ENCODE data around the gene CCRL2. TPM values are rescaled to one million over a fixed set of nuclear protein-coding genes. Genes with fewer than 3 reads are reported as not detected.

The CCRL2 gene
- total RNA-seq, 1 donor from 2014 or later, result not detected

DNA sequence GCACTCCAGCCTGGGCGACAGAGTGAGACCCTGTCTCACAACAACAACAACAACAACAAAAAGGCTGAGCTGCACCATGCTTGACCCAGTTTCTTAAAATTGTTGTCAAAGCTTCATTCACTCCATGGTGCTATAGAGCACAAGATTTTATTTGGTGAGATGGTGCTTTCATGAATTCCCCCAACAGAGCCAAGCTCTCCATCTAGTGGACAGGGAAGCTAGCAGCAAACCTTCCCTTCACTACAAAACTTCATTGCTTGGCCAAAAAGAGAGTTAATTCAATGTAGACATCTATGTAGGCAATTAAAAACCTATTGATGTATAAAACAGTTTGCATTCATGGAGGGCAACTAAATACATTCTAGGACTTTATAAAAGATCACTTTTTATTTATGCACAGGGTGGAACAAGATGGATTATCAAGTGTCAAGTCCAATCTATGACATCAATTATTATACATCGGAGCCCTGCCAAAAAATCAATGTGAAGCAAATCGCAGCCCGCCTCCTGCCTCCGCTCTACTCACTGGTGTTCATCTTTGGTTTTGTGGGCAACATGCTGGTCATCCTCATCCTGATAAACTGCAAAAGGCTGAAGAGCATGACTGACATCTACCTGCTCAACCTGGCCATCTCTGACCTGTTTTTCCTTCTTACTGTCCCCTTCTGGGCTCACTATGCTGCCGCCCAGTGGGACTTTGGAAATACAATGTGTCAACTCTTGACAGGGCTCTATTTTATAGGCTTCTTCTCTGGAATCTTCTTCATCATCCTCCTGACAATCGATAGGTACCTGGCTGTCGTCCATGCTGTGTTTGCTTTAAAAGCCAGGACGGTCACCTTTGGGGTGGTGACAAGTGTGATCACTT is 34.3 kb upstream of the CCRL2 start:
- no peaks in the 10 kb centered on the region for H3K36me3 Mint-ChIP-seq (ENCODE audit: low read depth)

DNA sequence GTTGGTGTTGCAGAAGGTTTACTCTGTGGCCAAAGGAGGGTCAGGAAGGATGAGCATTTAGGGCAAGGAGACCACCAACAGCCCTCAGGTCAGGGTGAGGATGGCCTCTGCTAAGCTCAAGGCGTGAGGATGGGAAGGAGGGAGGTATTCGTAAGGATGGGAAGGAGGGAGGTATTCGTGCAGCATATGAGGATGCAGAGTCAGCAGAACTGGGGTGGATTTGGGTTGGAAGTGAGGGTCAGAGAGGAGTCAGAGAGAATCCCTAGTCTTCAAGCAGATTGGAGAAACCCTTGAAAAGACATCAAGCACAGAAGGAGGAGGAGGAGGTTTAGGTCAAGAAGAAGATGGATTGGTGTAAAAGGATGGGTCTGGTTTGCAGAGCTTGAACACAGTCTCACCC is 32.3 kb upstream of the CCRL2 start:
- H3K27ac Mint-ChIP-seq (ENCODE audit: unreplicated experiment), result no peak overlapping the region
- H3K9me3 Mint-ChIP-seq (ENCODE audit: low read depth), result no peaks in the 10 kb centered on the region
- H3K36me3 Mint-ChIP-seq (ENCODE audit: low read depth), result no peaks in the 10 kb centered on the region
- DNase-seq (ENCODE audit: low spot score), result no peak
- no peaks in the 10 kb centered on the region for H3K4me1 Mint-ChIP-seq (ENCODE audit: low read depth)
- H3K27me3 Mint-ChIP-seq (ENCODE audit: low read depth), result peaks cover 52% of the 10 kb centered on the region
- TF ChIP-seq CTCF (IDR thresholded peaks at IDR 0.05), result no peak
- no peak overlapping the region for H3K4me3 Mint-ChIP-seq (ENCODE audit: unreplicated experiment)

More for the DNA sequence above, 34.3 kb upstream of the CCRL2 start:
- Mint-ChIP-seq H3K27me3 (ENCODE audit: low read depth) (peaks cover 68% of the 10 kb centered on the region), H3K9me3 (ENCODE audit: low read depth) (no peaks in the 10 kb centered on the region), H3K27ac (ENCODE audit: unreplicated experiment) (no peak overlapping the region), H3K4me3 (ENCODE audit: unreplicated experiment) (no peak overlapping the region), H3K4me1 (ENCODE audit: low read depth) (no peaks in the 10 kb centered on the region)
- DNase-seq (ENCODE audit: low spot score), result no peak
- peak; percentile 68 for TF ChIP-seq CTCF (IDR thresholded peaks at IDR 0.05)

GRCh38 chr3:46375218-46375617 is 31.8 kb upstream of the CCRL2 start:
- H3K9me3 Mint-ChIP-seq (ENCODE audit: low read depth), result no peaks in the 10 kb centered on the region
- H3K4me1 Mint-ChIP-seq (ENCODE audit: low read depth), result no peaks in the 10 kb centered on the region
- no peak for TF ChIP-seq CTCF (IDR thresholded peaks at IDR 0.05)
- H3K27ac Mint-ChIP-seq (ENCODE audit: unreplicated experiment), result no peak overlapping the region
- DNase-seq (ENCODE audit: low spot score), result no peak
- H3K36me3 Mint-ChIP-seq (ENCODE audit: low read depth), result no peaks in the 10 kb centered on the region
- H3K27me3 Mint-ChIP-seq (ENCODE audit: low read depth), result peaks cover 49% of the 10 kb centered on the region
- H3K4me3 Mint-ChIP-seq (ENCODE audit: unreplicated experiment), result no peak overlapping the region

DNA sequence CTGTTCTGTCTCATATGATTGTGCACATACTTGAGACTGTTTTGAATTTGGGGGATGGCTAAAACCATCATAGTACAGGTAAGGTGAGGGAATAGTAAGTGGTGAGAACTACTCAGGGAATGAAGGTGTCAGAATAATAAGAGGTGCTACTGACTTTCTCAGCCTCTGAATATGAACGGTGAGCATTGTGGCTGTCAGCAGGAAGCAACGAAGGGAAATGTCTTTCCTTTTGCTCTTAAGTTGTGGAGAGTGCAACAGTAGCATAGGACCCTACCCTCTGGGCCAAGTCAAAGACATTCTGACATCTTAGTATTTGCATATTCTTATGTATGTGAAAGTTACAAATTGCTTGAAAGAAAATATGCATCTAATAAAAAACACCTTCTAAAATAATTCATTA is 31.2 kb upstream of the CCRL2 start:
- Mint-ChIP-seq H3K4me3 (ENCODE audit: unreplicated experiment) (no peak overlapping the region), H3K4me1 (ENCODE audit: low read depth) (peaks cover 2% of the 10 kb centered on the region), H3K9me3 (ENCODE audit: low read depth) (no peaks in the 10 kb centered on the region), H3K27me3 (ENCODE audit: low read depth) (peaks cover 47% of the 10 kb centered on the region), H3K27ac (ENCODE audit: unreplicated experiment) (no peak overlapping the region), H3K36me3 (ENCODE audit: low read depth) (no peaks in the 10 kb centered on the region)
- no peak for DNase-seq (ENCODE audit: low spot score)
- no peak for TF ChIP-seq CTCF (IDR thresholded peaks at IDR 0.05)

DNA sequence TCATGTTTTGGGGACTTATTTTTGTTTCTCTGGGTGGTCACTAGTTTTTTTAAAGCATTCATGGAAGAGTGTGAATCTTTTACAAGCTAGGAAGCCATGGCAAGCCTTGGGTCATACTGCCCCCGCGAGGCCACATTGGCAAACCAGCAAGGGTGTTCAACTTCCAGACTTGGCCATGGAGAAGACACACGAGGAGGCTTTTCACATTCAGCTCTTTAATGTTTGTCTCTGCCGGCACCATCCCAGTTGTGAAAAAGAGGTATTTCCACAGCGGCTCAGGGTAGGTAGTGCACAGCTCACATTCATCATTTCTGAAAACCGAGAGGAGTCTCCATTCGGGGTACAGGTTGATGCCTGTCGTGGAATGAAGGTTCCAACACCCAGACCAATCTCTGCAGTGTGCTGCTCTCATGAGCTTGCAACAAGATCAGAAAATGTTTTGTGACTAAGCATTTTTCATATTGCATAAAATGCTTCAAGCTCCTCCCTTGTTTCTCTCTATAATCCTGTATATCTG is 28.6 kb upstream of the CCRL2 start:
- H3K36me3 Mint-ChIP-seq (ENCODE audit: low read depth), result no peaks in the 10 kb centered on the region
- no peak overlapping the region for H3K4me3 Mint-ChIP-seq (ENCODE audit: unreplicated experiment)
- TF ChIP-seq CTCF (IDR thresholded peaks at IDR 0.05), result peak; percentile 79
- H3K9me3 Mint-ChIP-seq (ENCODE audit: low read depth), result no peaks in the 10 kb centered on the region
- DNase-seq (ENCODE audit: low spot score), result no peak
- H3K27ac Mint-ChIP-seq (ENCODE audit: unreplicated experiment), result no peak overlapping the region
- peaks cover 8% of the 10 kb centered on the region for H3K4me1 Mint-ChIP-seq (ENCODE audit: low read depth)
- H3K27me3 Mint-ChIP-seq (ENCODE audit: low read depth), result peaks cover 40% of the 10 kb centered on the region
